C4-2B (cell line): Measurements from ENCODE around the gene CISTR.

ENCODE experiments used
- CTCF ChIP-seq: fragments of 450-650 bp; conservative IDR thresholded peaks from 2 replicates; pipeline ENCODE4 v1.5.1; 2017; ENCODE audit warnings: mild to moderate bottlenecking
- ZFX ChIP-seq: fragments of 450-650 bp; IDR thresholded peaks from 2 replicates; pipeline ENCODE4 v1.6.1; 2017

GRCh38 chr12:53701518-53702264, 50.1 kb downstream of the CISTR start:
- TF ChIP-seq CTCF = peak; percentile 97
- TF ChIP-seq ZFX = no peak
